ENCODE data around the gene KLK7. TPM values are rescaled to one million over a fixed set of nuclear protein-coding genes. Genes with fewer than 3 reads are reported as not detected.

Gene KLK7
- total and polyA plus RNA-seq, 7 donors: not detected

GRCh38 chr19:50947123-50947522 lies 36.6 kb downstream of the KLK7 start:
- intact Hi-C loops (cut with DNase I): no loop called here
- H3K4me1 ChIP-seq: no peaks in the 10 kb centered on the region
- peaks cover 0 to 3% (median 0%) of the 10 kb centered on the region in 3 donors for H3K27me3 ChIP-seq (ENCODE audit: insufficient read depth in 3 of 3, low read length in 2 of 3)
- no peaks in the 10 kb centered on the region for H3K9me3 ChIP-seq
- 69 to 78% (median 77%) methylated on average over 4 of the region's 4 CpGs for WGBS, 3 donors
- ATAC-seq: no peak
- H3K27ac ChIP-seq: no peak overlapping the region
- TF ChIP-seq CTCF (IDR thresholded peaks at IDR 0.05): no peak
- DNase-seq: no peak
- H3K4me3 ChIP-seq: no peak overlapping the region
- H3K36me3 ChIP-seq (ENCODE audit: insufficient read depth in 1 of 2, low read depth in 1 of 2): no peaks in the 10 kb centered on the region

GRCh38 chr19:50944795-50945194 lies 38.9 kb downstream of the KLK7 start:
- no peak for DNase-seq
- no peak for TF ChIP-seq CTCF (IDR thresholded peaks at IDR 0.05)
- 59 to 64% (median 59%) methylated on average over 4 of the region's 4 CpGs for whole genome bisulfite sequencing, 3 donors
- no peak overlapping the region for H3K27ac ChIP-seq
- H3K4me1 ChIP-seq: no peaks in the 10 kb centered on the region
- H3K27me3 ChIP-seq (ENCODE audit: insufficient read depth in 3 of 3, low read length in 2 of 3): no peaks in the 10 kb centered on the region
- no peaks in the 10 kb centered on the region for H3K36me3 ChIP-seq (ENCODE audit: insufficient read depth in 1 of 2, low read depth in 1 of 2)
- no peak for ATAC-seq
- no peak overlapping the region for H3K4me3 ChIP-seq
- intact Hi-C loops (cut with DNase I): no loop called here
- H3K9me3 ChIP-seq: no peaks in the 10 kb centered on the region

GRCh38 chr19:50943074-50943828 lies 40.5 kb downstream of the KLK7 start:
- no peaks in the 10 kb centered on the region for H3K4me1 ChIP-seq
- H3K9me3 ChIP-seq: no peaks in the 10 kb centered on the region
- no peak for ATAC-seq

GRCh38 chr19:50939596-50939995 lies 44.1 kb downstream of the KLK7 start:
- Histone ChIP-seq H3K9me3 (no peaks in the 10 kb centered on the region), H3K4me3 (no peak overlapping the region), H3K27ac (no peak overlapping the region), H3K27me3 (ENCODE audit: insufficient read depth in 3 of 3, low read length in 2 of 3) (no peaks in the 10 kb centered on the region), H3K4me1 (no peaks in the 10 kb centered on the region), H3K36me3 (ENCODE audit: insufficient read depth in 1 of 2, low read depth in 1 of 2) (no peaks in the 10 kb centered on the region)
- WGBS, 3 donors: 60 to 71% (median 64%) methylated on average over 2 of the region's 2 CpGs
- no peak for TF ChIP-seq CTCF (IDR thresholded peaks at IDR 0.05)
- no peak for DNase-seq
- ATAC-seq: no peak
- intact Hi-C loops (cut with DNase I): no loop called here

More at GRCh38 chr19:50943074-50943828, 40.5 kb downstream of the KLK7 start:
- intact Hi-C loops (cut with DNase I): no loop called here
- H3K27me3 ChIP-seq (ENCODE audit: insufficient read depth in 3 of 3, low read length in 2 of 3): no peaks in the 10 kb centered on the region
- no peak for DNase-seq
- H3K4me3 ChIP-seq: no peak overlapping the region
- no peak for TF ChIP-seq CTCF (IDR thresholded peaks at IDR 0.05)
- WGBS, 3 donors: 75 to 85% (median 79%) methylated on average over 10 of the region's 10 CpGs
- H3K27ac ChIP-seq: no peak overlapping the region
- no peaks in the 10 kb centered on the region for H3K36me3 ChIP-seq (ENCODE audit: insufficient read depth in 1 of 2, low read depth in 1 of 2)

GRCh38 chr19:50933640-50934039 lies 50.1 kb downstream of the KLK7 start:
- Histone ChIP-seq H3K4me3 (no peak overlapping the region), H3K36me3 (ENCODE audit: insufficient read depth in 1 of 2, low read depth in 1 of 2) (no peaks in the 10 kb centered on the region), H3K27me3 (ENCODE audit: insufficient read depth in 3 of 3, low read length in 2 of 3) (peaks cover 0 to 18% (median 2%) of the 10 kb centered on the region in 3 donors), H3K4me1 (no peaks in the 10 kb centered on the region), H3K9me3 (no peaks in the 10 kb centered on the region), H3K27ac (no peak overlapping the region)
- ATAC-seq (no peak), DNase-seq (no peak)
- TF ChIP-seq CTCF (IDR thresholded peaks at IDR 0.05): no peak
- intact Hi-C loops (cut with DNase I): no loop called here
- WGBS, 3 donors: 74 to 75% (median 74%) methylated on average over 8 of the region's 8 CpGs
